H1 (cell line): ENCODE results near the gene ACTN2. TPM values are rescaled to one million over a fixed set of nuclear protein-coding genes. Genes with fewer than 3 reads are reported as not detected.

ENCODE experiments used
- CTCF ChIA-PET: fragments of 300-600 bp; sonication (Branson Sonifier 250); formaldehyde crosslinking; loops from one replicate; lab custom pipeline; 2021; ENCODE audit not compliant: partially characterized antibody; lab: Charles Lee
- POLR2A ChIA-PET: fragments of 300-600 bp; sonication (Branson Sonifier 250); formaldehyde crosslinking; loops from one replicate; lab custom pipeline; 2021; ENCODE audit warnings: inconsistent platforms; ENCODE audit not compliant: partially characterized antibody; lab: Charles Lee
- DNase-seq, 2 experiments: peaks; one replicate each; pipeline versions ENCODE4 v3.0.0 to v3.0.0-alpha.2; 2010 to 2022; ENCODE audit warnings: low spot score in 2 of 2, low read depth in 1 of 2, mixed read lengths in 1 of 2
- FAIRE-seq: peaks from 2 replicates; lab custom pipeline; 2011; peaks lifted over from hg19 to GRCh38; lab: Jason Lieb, UNC
- H2AFZ ChIP-seq: 2 replicates; pipeline ENCODE4 v1.8.1; 2012; ENCODE audit warnings: low read length, inconsistent platforms
- H2AK5ac ChIP-seq: 2 replicates; pipeline ENCODE4 v1.6.1; 2013; ENCODE audit warnings: low read depth, low read length
- H2BK120ac ChIP-seq: replicated peaks from 2 replicates; pipeline ENCODE3; 2013; ENCODE audit warnings: low read depth, low read length, inconsistent platforms
- H2BK12ac ChIP-seq: 2 replicates; pipeline ENCODE4 v1.6.1; 2013; ENCODE audit warnings: low read depth, low read length
- H2BK15ac ChIP-seq: 2 replicates; pipeline ENCODE4 v1.6.1; 2013; ENCODE audit warnings: low read length
- H2BK20ac ChIP-seq: 2 replicates; pipeline ENCODE4 v1.6.1; 2013; ENCODE audit warnings: low read length
- H2BK5ac ChIP-seq: 2 replicates; pipeline ENCODE4 v1.6.1; 2013; ENCODE audit warnings: low read depth, low read length
- H3K14ac ChIP-seq: 2 replicates; pipeline ENCODE4 v1.6.1; 2013; ENCODE audit warnings: inconsistent platforms; ENCODE audit not compliant: insufficient read length
- H3K18ac ChIP-seq: 2 replicates; pipeline ENCODE4 v1.6.1; 2013; ENCODE audit warnings: low read length; ENCODE audit errors: extremely low read depth
- H3K23ac ChIP-seq: 2 replicates; pipeline ENCODE4 v1.6.1; 2013; ENCODE audit warnings: inconsistent platforms; ENCODE audit not compliant: insufficient read length
- H3K23me2 ChIP-seq: 2 replicates; pipeline ENCODE4 v1.6.1; 2013; ENCODE audit warnings: low read depth, low read length
- H3K27ac ChIP-seq: 2 replicates; pipeline ENCODE4 v1.6.1; 2011; ENCODE audit warnings: low read depth, low read length, inconsistent platforms
- H3K27me3 ChIP-seq, 4 experiments: replicated peaks in 1 of 4; 1 replicate in 1 of 4; 2 replicates in 3 of 4; pipeline versions ENCODE4 v1.6.1 to v1.8.1; 2011 to 2013; ENCODE audit warnings: low read length in 3 of 4, mild to moderate bottlenecking in 3 of 4, inconsistent platforms in 2 of 4, mixed read lengths in 2 of 4, moderate library complexity in 1 of 4; ENCODE audit not compliant: control insufficient read depth in 3 of 4, insufficient read depth in 3 of 4; ENCODE audit errors: extremely low read depth in 1 of 4
- H3K36me3 ChIP-seq, 4 experiments: 2 replicates each; pipeline versions ENCODE4 v1.6.1 to v1.8.1; 2011 to 2013; ENCODE audit warnings: mild to moderate bottlenecking in 4 of 4, low read length in 3 of 4, moderate library complexity in 2 of 4, control low read depth in 1 of 4, inconsistent platforms in 1 of 4; ENCODE audit not compliant: insufficient read depth in 4 of 4, control insufficient read depth in 2 of 4
- H3K4ac ChIP-seq: replicated peaks from 2 replicates; pipeline ENCODE3; 2013; ENCODE audit warnings: low read length, low read depth, mixed read lengths, inconsistent platforms; ENCODE audit not compliant: insufficient read length
- H3K4me1 ChIP-seq, 4 experiments: replicated peaks in 1 of 4; 1 replicate in 1 of 4; 2 replicates in 3 of 4; pipeline versions ENCODE4 v1.6.1 to v1.8.1; 2011 to 2013; ENCODE audit warnings: low read length in 3 of 4, inconsistent platforms in 2 of 4, mixed read lengths in 1 of 4; ENCODE audit not compliant: insufficient read depth in 4 of 4, control insufficient read depth in 3 of 4
- H3K4me2 ChIP-seq, 2 experiments: 2 replicates each; pipeline versions ENCODE4 v1.6.1 to v1.8.1; 2011 to 2013; ENCODE audit warnings: low read depth in 2 of 2, low read length in 2 of 2, control low read depth in 1 of 2, inconsistent platforms in 1 of 2, mild to moderate bottlenecking in 1 of 2; ENCODE audit not compliant: insufficient read depth in 1 of 2
- H3K4me3 ChIP-seq, 4 experiments: fragments of 200-600, 300-600 bp in 1 of 4; sonication (generic), shearing (Covaris generic), sonication (Bioruptor Twin) in 1 of 4; 2 replicates each; pipeline versions ENCODE4 v1.5.1 to v1.8.1; 2011 to 2016; ENCODE audit warnings: low read length in 4 of 4, low read depth in 3 of 4, control low read depth in 2 of 4, inconsistent platforms in 2 of 4, mild to moderate bottlenecking in 2 of 4, mixed read lengths in 1 of 4, moderate library complexity in 1 of 4; ENCODE audit not compliant: insufficient read depth in 2 of 4; ENCODE audit errors: extremely low read depth in 1 of 4
- H3K56ac ChIP-seq: replicated peaks from 2 replicates; pipeline ENCODE3; 2013; ENCODE audit warnings: low read depth, mild to moderate bottlenecking, mixed read lengths, low read length, inconsistent platforms; ENCODE audit not compliant: insufficient read length
- H3K79me1 ChIP-seq: 2 replicates; pipeline ENCODE4 v1.6.1; 2013; ENCODE audit warnings: low read depth, low read length, control low read depth
- H3K79me2 ChIP-seq, 2 experiments: 2 replicates each; pipeline versions ENCODE4 v1.6.1 to v1.8.1; 2012 to 2013; ENCODE audit warnings: low read length in 2 of 2, mild to moderate bottlenecking in 2 of 2, inconsistent platforms in 1 of 2; ENCODE audit not compliant: insufficient read depth in 2 of 2, control insufficient read depth in 1 of 2
- H3K9ac ChIP-seq, 4 experiments: replicated peaks in 1 of 4; 1 replicate in 1 of 4; 2 replicates in 3 of 4; pipeline versions ENCODE4 v1.6.1 to v1.8.1; 2011 to 2013; ENCODE audit warnings: low read depth in 3 of 4, low read length in 3 of 4, control low read depth in 2 of 4, mild to moderate bottlenecking in 2 of 4, moderate library complexity in 2 of 4, inconsistent platforms in 1 of 4; ENCODE audit errors: extremely low read depth in 1 of 4
- H3K9me3 ChIP-seq, 2 experiments: 2 replicates each; pipeline versions ENCODE4 v1.6.1 to v1.8.1; 2012 to 2013; ENCODE audit warnings: mild to moderate bottlenecking in 2 of 2, moderate library complexity in 2 of 2, control low read depth in 1 of 2, inconsistent platforms in 1 of 2, low read depth in 1 of 2, low read length in 1 of 2, mixed read lengths in 1 of 2; ENCODE audit not compliant: insufficient read depth in 2 of 2
- H4K20me1 ChIP-seq, 2 experiments: replicated peaks in 1 of 2; 2 replicates each; pipeline versions ENCODE3 to v1.8.1; 2011 to 2013; ENCODE audit warnings: inconsistent platforms in 2 of 2, low read length in 2 of 2, mild to moderate bottlenecking in 1 of 2; ENCODE audit not compliant: insufficient read depth in 2 of 2, control insufficient read depth in 1 of 2
- H4K5ac ChIP-seq: 2 replicates; pipeline ENCODE4 v1.6.1; 2013; ENCODE audit warnings: low read length, low read depth, mixed read lengths, inconsistent platforms; ENCODE audit not compliant: insufficient read length
- H4K8ac ChIP-seq: 2 replicates; pipeline ENCODE4 v1.8.0; 2013; ENCODE audit warnings: mild to moderate bottlenecking, moderate library complexity, low read length, inconsistent platforms; ENCODE audit not compliant: insufficient read depth; ENCODE audit errors: extremely low read depth
- H4K91ac ChIP-seq: replicated peaks from 2 replicates; pipeline ENCODE3; 2013; ENCODE audit warnings: low read length, mixed read lengths, inconsistent platforms; ENCODE audit not compliant: insufficient read length
- BACH1 ChIP-seq: IDR thresholded peaks from 2 replicates; pipeline ENCODE4 v1.6.1; 2012; ENCODE audit warnings: low read length, improper control_type of control experiment
- CBX8 ChIP-seq: fragments of 300-800, 300-1000 bp; sonication (generic); IDR thresholded peaks from 2 replicates; pipeline ENCODE4 v1.7.1; 2016; ENCODE audit warnings: low read depth, low read length, borderline replicate concordance
- CREB1 ChIP-seq: IDR thresholded peaks from 2 replicates; pipeline ENCODE4 v1.6.1; 2012; ENCODE audit warnings: inconsistent platforms
- EZH2 ChIP-seq: fragments of 200-600 bp; sonication (generic); IDR thresholded peaks from 2 replicates; pipeline ENCODE4 v1.7.1; 2012; ENCODE audit warnings: low read depth, mild to moderate bottlenecking, moderate library complexity, low read length, inconsistent platforms; ENCODE audit not compliant: severe bottlenecking
- SIX5 ChIP-seq: IDR thresholded peaks from 2 replicates; pipeline ENCODE4 v1.6.1; 2011; ENCODE audit warnings: mild to moderate bottlenecking, low read depth, low read length
- TEAD4 ChIP-seq: IDR thresholded peaks from 2 replicates; pipeline ENCODE4 v1.6.1; 2012; ENCODE audit warnings: low read depth, low read length, inconsistent platforms, mixed read lengths
- YY1 ChIP-seq: IDR thresholded peaks from 2 replicates; pipeline ENCODE4 v1.6.1; 2011; ENCODE audit warnings: low read depth, mild to moderate bottlenecking, low read length
- WGBS, 2 experiments: shearing (Covaris generic) in 1 of 2; methylation state at CpG; one replicate each; pipeline versions ENCODE4 v1.1.6 to v1.1.7; 2013 to 2015; ENCODE audit warnings: low lambda C conversion rate in 2 of 2, mixed read lengths in 2 of 2, inconsistent platforms in 1 of 2, low coverage in 1 of 2, missing lambda C conversion rate in 1 of 2; ENCODE audit not compliant: insufficient replicate concordance in 2 of 2, insufficient coverage in 1 of 2, insufficient read length in 1 of 2; ENCODE audit errors: extremely low coverage in 1 of 2, missing lambda C conversion rate in 1 of 2; 5-methylcytosine and 5-hydroxymethylcytosine counted together
- polyA plus RNA-seq, 7 experiments: library from polyadenylated mRNA; depleted of rRNA in 3 of 7; stranded (reverse) in 5 of 7; unstranded in 2 of 7; fragments of >200 nt in 5 of 7; fragments of 200-250 nt in 2 of 7; gene quantifications; 1 replicate in 5 of 7; 2 replicates in 1 of 7; 4 replicates in 1 of 7; pipeline versions ENCODE4 v1.2.1 to v1.2.3, GENCODE V29; 2011 to 2013; ENCODE audit warnings: missing spikeins in 2 of 7, mixed read lengths in 2 of 7
- total RNA-seq: library from RNA; stranded (reverse); fragmentation: NEBNext Ultra II Directional; extraction: Animal tissue kit (Norgen Biotek cat#: 25700); gene quantifications from 2 replicates; pipeline ENCODE4 v1.2.1, GENCODE V29; 2021

Gene ACTN2
- total and polyA plus RNA-seq, 2 of the 8 experiments (the other 6 are each of a cell fraction or from before 2014, with no cell fraction given): 1.9 to 4.1 TPM

- H3K27me3 ChIP-seq: peaks cover 4 to 15% (median 14%) of the 10 kb centered on the region in 4 experiments
- no peak for TF ChIP-seq EZH2
- TF ChIP-seq YY1: no peak
- no peak for TF ChIP-seq SIX5
- TF ChIP-seq BACH1: no peak
- no peak for TF ChIP-seq CREB1
- TF ChIP-seq CBX8: no peak
- TF ChIP-seq TEAD4: no peak
- TF ChIP-seq, all 59 proteins: peak for 0
- peaks cover 5% of the 10 kb centered on the region; the same call in 1 of the 2 replicates for H3K23me2 ChIP-seq
- FAIRE-seq (no peak), DNase-seq (no peak)
- no peaks in the 10 kb centered on the region; a peak in 1 of 4 replicates for H3K79me2 ChIP-seq
- no peak overlapping the region for H4K5ac ChIP-seq
- no peak overlapping the region for H3K23ac ChIP-seq
- no peak overlapping the region for H2BK5ac ChIP-seq
- no peak overlapping the region for H3K18ac ChIP-seq
- H4K91ac ChIP-seq: no peak overlapping the region
- peaks cover 0 to 11% (median 3%) of the 10 kb centered on the region in 4 experiments; a peak in 4 of 7 replicates for H3K4me1 ChIP-seq
- CTCF ChIA-PET: interaction anchor here (0.6 to 1.3 kb wide), 4 partner anchors 12 to 1112 kb away, joined by 3 read pairs; no protein-coding TSS in a partner anchor
- 96% methylated on average over 5 of the region's 5 CpGs; no CpG with 5 or more reads in 1 of the 2 experiments for WGBS, 2 experiments
- POLR2A ChIA-PET: no interaction called here
- H3K4me3 ChIP-seq: no peak overlapping the region
- peaks cover 0 to 1% of the 10 kb centered on the region in 2 experiments for H4K20me1 ChIP-seq
- no peak overlapping the region for H2BK15ac ChIP-seq
- no peak overlapping the region for H3K4me2 ChIP-seq
- H3K9me3 ChIP-seq: no peaks in the 10 kb centered on the region
- no peaks in the 10 kb centered on the region; the same call in 1 of the 2 replicates for H3K79me1 ChIP-seq
- H4K8ac ChIP-seq: no peak overlapping the region
- H2BK12ac ChIP-seq: no peak overlapping the region
- no peak overlapping the region for H3K4ac ChIP-seq
- H2AK5ac ChIP-seq: no peak overlapping the region
- H3K14ac ChIP-seq: no peak overlapping the region
- H3K27ac ChIP-seq: no peak overlapping the region
- H2BK120ac ChIP-seq: no peak overlapping the region
- no peak overlapping the region for H3K9ac ChIP-seq
- H3K56ac ChIP-seq: no peak overlapping the region
- no peaks in the 10 kb centered on the region for H3K36me3 ChIP-seq
- no peak overlapping the region for H2AFZ ChIP-seq
- H2BK20ac ChIP-seq: no peak overlapping the region
Measured at GRCh38 chr1:236691348-236691747, 5.0 kb downstream of the ACTN2 start.
